NCI-H446 (cell line): ENCODE measurements around the gene YWHAE.
"Not testable (repeated sequence)": the region's sequence is repeated elsewhere in the genome, so short reads cannot be mapped to it uniquely, and the experiment has no call there.

ENCODE experiments used
- DNase-seq, 2 experiments: peaks; one replicate each; lab custom pipeline; 2025; lab: John Stamatoyannopoulos, UW

YWHAE gene

DNA sequence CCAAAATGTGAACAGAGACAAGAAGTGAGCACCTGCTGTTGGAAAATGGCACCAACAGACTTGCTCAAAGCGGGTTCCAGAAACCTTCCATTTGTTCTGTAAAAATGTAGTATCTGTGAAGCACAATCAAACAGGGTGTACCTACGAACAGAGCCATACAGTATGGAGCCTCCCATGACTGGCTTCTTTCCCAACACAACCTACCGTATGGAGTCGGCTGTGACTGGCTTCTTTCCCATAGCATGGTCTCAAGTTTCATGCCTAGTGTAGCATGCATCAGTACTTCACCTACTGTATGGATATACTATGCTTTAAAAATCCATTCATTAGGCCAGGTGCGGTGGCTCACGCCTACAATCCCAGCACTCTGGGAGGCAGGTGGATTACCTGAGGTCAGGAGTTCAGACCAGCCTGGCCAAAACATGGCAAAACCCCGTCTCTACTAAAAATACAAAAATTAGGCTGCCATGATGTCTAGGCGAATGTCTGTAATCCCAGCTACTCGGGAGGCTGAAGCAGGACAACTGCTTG lies 26.2 kb downstream of the YWHAE start:
- DNase-seq, result no peak

DNA sequence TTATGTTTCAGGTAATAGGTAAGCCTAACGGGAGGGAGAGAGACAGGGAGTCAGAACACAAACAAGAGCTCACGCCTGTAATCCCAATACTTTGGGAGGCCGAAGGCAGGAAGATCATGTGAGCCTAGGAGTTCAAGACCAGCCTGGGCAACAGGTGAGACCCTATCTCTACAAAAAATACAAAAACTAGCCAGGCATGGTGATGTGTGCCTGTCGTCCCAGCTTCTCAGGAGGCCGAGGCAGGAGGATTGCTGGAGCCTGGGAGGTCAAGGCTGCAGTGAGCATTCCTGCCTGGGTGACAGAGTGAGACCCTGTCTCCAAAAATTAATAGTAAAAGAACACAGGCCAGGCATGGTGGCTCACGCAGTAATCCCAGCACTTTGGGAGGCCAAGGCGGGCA lies 27.4 kb downstream of the YWHAE start:
- no peak for DNase-seq

DNA sequence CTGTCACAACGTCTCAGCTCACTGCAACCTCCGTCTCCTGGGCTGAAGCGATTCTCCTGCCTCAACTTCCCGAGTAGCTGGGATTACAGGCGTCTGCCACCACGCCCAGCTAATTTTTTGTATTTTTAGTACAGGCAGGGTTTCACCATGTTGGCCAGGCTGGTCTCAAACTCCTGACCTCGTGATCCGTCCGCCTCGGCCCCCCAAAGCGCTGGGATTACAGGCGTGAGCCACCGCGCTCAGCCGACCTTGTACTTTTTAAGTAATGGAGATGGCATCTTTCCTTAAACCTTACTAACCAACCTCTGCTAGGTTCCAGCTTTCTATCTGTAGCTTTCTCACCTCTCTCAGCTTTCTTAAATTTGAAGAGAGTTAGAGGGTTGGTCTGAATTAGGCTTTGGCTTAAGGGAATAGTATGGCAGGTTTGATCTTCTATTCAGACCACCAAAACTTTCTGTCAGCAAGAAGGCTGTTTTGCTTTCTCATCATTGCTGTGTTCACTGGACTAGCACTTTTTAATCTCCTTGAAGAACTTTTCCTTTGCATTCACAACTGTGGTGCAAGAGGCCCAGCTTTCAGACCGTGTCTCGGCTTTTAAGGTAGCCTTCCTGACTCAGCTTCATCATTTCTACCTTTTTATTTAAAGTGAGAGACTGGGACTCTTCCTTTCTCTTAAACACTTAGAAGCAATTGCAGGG lies 28.0 kb downstream of the YWHAE start:
- no peak for DNase-seq

DNA sequence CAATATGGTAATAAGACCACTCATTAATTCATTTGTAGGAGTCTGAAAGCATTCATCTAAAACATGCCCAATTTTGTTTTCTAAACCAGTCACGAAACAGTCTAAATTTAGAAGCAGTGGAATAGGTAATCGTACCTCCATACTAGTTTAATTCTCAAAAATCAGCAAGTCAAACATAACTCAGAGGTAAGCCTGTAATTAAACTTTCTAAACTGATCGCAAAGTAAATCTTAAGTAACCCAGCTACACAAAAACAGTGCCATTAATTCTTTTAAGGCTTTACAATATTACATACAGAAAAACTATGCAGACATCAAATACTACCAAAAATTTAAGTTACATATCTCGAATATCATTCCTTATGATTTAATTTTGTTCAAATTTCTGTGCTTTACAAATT lies 31.4 kb downstream of the YWHAE start:
- DNase-seq, result no peak

DNA sequence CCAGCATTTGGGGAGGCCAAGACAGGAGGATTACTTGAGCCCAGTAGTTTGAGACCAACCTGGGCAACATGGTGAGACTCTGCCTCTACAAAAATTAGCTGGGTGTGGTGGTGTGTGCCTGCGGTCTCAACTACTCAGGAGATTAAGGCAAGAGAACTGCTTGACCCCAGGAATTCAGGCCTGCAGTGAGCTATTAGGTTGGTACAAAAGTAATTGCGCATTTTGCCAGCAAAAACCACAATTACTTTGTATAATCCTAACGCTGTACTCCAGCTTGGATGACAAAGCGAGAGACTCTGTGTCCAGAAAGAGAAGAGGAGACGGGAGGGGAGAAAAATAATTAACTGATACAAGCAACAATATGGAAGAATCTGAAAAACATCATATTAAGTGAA lies 32.7 kb downstream of the YWHAE start:
- no peak for DNase-seq

DNA sequence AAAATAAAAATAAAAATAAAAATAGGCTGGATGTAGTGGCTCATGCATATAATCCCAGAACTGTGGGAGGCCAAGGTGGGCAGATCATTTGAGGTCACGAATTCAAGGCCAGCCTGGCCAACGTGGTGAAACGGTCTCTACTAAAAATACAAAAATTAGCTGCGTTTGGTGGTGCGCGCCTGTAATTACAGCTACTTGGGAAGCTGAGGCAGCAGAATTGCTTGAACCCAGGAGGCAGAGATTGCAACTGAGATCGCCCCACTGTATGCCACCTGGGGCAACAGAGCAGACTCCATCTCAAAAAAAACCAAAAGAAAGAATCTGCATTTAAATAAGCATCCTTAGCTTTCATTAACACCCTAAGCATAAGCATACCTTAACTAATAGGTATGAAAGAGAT lies 33.8 kb downstream of the YWHAE start:
- DNase-seq, result no peak

DNA sequence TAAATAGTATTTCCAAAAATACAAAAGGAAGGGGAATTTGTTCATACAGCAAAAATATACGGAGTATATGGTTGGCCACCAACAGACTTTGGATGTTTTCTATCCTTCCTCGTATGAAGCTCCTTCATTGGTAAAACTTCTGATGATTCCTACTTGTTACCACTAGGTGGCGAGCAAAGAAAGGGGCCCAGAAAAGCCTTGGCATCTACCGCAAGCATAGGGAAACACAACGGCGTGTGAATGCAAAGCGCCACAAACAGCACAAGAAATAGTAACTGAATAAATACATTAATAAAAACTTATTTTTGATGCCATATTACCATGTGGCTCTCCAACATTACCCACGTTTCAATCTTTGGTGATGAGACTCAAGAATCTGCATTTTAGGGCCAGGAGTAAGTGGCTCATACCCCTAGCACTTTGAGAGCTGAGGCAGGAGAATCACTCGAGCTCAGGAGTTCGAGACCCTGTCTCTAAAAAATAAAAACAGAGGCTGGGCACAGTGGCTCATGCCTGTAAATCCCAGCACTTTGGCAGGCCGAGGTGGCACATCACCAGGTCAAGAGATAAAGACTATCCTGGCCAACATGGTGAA lies 34.5 kb downstream of the YWHAE start:
- peak; percentile 48 to 77 for DNase-seq

DNA sequence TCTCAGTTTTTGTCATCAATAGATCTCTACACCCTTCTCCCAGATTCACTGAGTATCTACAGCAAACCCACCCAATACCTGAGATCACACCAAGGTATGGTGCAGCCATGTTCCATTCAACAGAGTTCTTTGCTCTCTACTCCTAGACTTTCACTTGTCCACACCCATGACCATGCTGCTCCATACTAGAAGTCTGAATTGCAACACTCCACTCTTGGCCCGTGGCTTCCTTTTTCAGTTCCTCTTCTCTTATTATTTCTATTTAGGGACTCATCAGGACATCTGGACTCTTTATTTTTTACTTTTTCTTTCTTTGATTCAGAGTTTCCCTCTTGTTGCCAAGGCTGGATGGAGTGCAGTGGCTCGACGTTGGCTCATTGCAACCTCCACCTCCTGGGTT lies 37.1 kb downstream of the YWHAE start:
- no peak for DNase-seq

DNA sequence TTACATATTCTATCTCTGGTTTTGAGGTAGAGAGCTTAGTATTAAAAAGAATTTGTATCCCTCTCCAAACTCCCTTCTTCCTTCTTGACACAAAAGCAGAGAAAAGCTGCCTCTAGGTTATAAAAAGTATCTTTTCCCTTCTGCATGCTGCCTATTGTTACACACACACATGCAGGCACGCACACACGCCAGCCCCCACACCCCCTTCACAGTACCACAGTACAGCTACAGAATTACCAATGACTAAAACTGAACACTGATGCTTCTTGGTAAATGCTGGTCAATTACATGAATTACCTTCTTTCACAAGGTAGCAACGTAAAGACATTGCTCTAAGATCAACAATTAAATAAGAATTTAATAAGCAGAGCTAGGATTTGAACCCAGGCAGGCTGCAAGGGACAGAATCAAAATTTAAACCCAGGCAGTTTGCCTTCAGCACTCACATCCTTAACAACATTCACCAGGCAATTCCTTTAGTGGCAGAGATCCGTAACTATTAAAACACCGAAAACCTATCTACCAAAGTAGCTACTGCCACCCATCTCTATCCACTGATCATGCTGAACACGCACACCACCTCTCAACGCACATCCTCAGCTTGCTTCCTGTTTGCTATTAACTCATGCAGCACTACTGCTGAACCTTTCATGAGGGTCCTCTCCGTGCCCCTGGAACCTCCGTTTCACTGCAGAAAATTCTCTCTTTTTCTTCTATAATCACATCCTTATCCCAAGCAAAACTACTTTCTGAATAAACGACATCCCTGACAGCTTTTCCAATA lies 37.8 kb downstream of the YWHAE start:
- DNase-seq, result no peak

DNA sequence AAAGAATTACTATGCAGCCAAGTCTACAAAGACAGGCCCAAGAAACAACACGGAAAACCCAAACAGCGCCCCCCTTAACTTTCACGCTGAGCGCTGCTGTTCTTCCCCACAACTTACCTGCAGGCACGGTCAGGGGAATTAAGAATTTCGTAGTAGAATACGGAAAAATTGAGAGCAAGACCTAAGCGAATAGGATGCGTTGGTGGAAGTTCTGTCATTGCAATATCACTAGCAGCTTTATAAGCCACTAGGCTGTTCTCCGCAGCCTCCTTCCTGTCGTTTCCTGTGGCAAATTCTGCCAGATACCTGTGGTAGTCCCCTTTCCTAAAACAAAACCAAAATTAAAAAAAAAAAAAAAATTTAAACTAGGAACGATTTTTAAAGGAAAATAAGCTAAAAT lies 39.0 kb downstream of the YWHAE start:
- DNase-seq, result no peak

DNA sequence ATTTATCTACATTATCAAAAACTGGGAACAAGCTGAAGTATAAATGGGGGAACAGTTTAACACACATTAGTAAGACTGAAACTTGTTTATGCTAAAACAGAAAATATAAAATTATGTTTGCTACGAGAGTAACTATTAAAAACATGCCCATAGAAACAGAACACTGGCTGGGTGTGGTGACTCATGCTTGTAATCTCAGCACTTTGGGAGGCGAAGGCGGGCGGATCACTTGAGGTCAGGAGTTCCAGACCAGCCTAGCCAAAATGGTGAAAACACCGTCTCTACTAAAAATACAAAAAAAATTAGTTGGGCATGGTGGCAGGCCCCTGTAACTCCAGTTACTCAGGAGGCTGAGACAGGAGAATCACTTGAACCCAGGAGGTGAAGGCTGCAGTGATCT lies 39.7 kb downstream of the YWHAE start:
- not testable (repeated sequence) for DNase-seq

DNA sequence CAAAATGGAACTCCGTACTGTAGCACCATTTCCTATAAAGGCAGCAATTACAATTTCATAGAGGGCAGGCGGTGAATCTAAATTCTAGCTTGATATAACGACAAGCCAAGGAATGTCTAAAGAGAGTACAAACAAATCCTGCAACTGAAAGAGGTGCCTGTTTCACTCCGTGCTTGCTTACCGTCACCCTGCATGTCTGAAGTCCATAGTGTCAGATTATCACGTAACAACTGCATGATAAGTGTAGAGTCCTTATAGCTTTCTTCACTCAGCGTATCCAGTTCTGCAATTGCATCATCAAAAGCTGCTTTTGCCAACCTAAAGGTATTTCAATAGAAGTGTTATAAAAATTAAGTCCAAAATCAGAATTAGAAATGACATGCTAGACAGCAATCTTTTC lies 46.0 kb downstream of the YWHAE start:
- no peak for DNase-seq

DNA sequence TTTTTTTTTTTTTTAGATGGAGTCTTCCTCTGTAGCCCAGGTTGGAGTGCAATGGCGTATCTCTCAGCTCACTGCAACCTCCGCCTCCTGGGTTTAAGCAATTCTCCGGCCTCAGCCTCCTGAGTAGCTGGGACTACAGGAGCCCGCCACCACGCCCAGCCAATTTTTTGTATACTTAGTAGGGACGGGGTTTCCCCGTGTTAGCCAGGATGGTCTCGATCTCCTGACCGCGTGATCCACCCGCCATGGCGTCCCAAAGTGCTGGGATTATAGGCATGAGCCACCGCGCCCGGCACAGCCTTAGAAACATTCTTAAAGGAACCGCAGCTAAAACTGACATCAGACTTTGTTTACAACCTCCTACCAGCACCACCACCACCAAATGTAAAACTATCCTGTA lies 47.5 kb downstream of the YWHAE start:
- DNase-seq, result not testable (repeated sequence)

DNA sequence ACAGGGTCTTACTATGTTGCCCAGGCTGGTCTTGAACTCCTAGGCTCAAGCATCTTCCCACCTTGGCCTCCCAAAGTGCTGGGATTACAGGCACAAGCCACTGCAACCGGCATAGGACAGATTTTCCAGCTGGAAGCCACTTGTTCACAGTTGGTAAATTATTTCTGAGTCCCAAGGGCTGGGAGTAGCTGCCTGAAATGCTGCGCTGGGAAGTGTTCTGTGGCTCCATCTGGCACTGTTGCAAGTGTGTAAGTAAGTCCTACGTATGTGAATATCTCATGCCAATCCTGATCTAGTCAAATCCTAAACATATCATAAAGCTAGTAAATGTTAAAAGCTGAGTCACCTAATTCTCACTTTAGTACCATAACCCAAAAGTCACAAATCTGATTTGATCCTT lies 48.1 kb downstream of the YWHAE start:
- DNase-seq, result no peak

DNA sequence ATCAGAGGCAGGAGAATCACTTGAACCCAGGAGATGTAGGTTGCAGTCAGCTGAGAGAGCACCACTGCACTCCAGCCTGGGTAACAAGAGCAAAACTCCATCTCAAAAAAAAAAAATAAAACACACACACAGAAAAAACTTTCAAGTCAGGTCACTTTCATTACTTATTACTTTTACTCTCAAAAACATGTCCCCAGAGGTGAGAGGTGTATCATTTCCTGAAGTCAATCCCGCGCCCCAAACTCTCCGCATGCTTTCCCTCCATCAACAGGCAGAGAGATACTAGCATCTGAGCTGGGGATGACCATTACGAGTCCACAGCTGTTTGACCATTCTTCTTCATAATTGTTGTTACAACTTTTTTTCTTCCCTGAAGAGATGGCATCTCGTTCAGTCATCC lies 48.7 kb downstream of the YWHAE start:
- DNase-seq, result no peak

DNA sequence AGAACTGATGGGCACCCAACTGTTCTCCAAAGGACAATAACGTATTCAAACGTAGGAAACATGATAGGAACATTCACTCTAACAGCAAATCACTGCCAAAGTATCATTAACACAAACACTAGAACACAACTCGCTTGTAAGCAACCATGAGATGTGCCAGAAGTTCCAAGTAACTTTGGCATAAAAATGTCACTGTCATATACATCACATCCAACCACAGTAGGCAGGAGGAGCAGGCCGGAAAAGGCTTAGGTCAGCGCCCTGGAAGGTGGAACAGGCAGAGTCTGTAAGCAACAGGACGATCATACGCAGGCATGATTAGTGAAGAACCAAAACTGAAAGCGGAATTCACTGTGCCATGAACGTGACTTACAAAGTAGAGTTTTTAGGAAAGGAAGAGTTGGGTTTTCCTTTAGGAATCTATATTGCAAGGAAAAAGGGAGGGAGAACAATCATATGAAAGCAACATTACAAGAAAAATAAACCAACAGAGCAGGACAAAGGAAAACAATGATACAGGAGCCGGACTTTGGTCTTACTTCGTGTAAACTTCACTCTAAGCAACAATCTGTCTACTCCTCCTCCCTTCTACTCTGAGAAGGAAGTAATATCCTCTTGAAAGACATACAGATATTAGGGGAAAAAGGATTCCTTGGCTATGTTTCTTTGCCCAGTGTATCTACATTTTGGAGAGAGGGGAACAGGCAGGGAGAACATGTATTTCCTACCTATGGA lies 52.3 kb downstream of the YWHAE start:
- no peak for DNase-seq

DNA sequence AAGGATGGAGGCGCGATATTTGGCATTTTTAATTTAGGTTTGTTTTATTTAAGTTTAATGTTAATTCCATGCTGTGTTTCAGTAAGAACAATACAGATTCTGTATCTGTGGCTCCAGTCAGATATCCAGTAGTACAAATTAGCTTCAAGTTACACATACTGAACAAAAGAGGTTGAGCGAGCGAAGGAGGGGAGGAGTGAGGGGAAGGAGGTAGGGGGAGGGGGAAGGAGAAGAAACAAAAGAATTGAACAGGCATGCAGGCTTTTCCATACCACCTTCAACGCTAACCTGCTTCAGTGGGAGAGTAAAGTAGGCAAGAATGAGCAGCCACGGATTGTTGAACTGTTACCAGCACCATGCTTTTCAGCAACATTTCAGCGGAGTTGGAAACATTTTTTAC lies 55.5 kb downstream of the YWHAE start:
- no peak for DNase-seq

DNA sequence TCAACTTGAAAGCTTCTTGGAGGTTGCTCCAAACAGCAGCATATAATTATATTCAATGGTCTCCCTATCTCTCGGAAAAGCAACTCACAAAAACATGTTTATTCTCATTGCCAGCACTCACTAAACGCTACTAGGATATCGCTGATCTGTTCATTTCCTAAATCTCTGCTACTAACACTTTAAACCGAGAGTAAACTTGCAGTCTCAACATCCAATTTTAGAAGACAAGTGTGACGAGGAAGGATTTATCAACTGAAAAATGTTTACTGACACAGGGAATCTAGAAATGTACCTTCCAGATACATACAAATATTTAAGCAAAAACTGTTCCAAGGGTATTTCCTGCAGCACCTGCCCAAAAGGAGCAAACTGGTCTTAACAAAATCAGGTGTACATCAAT lies 56.5 kb downstream of the YWHAE start:
- no peak for DNase-seq

DNA sequence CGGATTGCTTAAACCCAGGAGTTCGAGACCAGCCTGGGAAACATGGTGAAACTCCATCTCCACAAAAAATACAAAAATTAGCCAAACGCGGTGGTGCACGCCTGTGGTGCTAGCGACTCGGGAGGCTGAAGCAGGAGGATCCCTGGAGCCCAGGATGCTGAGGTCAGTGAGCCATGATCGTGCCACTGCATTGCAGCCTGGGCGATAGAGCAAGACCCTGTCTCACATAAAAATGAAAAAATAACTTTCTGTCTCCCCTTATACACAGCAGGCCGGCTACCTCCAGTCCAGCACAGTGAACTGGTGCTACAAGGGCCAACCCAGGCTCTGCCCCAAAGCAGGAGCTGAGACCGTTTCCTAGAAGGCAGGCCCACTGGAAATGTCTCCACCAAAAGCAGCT lies 59.7 kb downstream of the YWHAE start:
- DNase-seq, result no peak

DNA sequence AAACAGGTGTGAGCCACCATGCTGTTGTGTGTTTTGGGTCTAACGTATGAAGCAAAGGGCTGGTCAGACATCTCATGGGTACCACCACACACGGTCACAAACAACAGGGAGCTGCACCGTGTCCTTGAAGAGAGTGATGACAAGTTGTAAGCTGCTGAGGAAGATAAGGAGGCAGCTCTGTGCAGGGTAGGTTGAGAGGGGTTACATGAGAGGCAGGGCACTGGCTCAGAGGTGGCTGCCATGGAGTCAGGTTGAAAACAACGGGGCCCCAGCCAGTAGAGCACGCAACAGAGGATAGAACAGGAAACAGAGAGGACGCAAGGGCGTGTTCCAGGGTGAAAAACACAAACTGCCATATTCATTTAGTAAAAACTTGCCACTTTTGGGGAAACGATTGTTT lies 68.3 kb downstream of the YWHAE start:
- DNase-seq, result no peak

DNA sequence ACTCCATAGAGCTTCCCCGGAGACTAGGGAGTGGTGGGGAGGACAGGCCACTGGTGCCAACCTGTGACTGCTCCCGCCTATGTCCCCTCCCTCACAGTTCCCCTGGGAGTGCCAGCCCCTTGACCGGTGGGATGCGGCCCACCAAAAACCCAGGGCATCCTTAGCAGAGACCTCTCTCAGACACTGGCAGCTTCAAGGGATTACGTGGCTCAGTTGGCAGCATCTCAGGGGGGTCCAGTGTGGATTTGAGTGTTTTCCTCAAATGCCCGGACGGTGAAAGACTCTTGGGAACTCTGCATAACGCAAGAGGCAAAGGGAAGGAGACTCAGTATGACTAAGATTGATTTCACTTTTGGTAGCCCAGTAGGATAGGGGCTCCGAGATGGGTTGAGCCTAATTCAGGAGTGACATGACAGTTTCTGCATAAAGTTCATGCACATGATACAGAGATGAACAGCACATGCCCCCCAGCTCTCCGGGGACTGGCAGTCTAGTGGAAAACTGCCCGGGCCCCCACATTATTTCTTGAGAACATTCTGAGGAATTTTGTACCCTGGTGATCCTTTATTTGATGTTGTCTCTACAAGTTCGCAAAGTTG lies 70.2 kb downstream of the YWHAE start:
- DNase-seq, result no peak

DNA sequence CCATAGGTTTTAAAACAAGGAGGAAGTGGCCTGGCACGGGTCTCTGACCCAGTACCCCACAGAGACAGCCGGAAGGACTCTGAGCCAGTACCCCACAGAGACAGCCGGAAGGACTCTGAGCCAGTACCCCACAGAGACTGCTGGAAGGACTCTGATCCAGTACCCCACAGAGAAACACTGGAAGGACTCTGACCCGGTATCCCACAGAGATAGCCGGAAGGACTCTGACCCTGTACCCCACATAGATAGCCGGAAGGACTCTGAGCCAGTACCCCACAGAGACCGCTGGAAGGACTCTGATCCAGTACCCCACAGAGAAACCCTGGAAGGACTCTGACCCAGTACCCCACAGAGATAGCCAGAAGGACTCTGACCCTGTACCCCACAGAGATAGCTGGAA lies 71.6 kb downstream of the YWHAE start:
- no peak for DNase-seq
